Tibial artery (tissue), 4 donors: Measurements from ENCODE around the gene TLL2.

Source experiments
- DNase-seq, 2 donors: peaks; one replicate each; pipeline ENCODE4 v3.0.0-alpha.2; 2019
- H3K27ac ChIP-seq, 2 donors: fragments of 200-600 bp; sonication (generic) in 1 of 2; 1 replicate in 1 of 2; 2 replicates in 1 of 2; pipeline ENCODE4 v1.5.1; 2018 to 2019; ENCODE audit warnings: mild to moderate bottlenecking in 1 of 2
- H3K27me3 ChIP-seq, 2 donors: fragments of 200-600 bp; sonication (generic) in 1 of 2; one replicate each; pipeline versions ENCODE4 v1.5.1 to v1.6.0; 2016 to 2019
- H3K36me3 ChIP-seq, 3 donors: fragments of 200-600 bp; sonication (generic) in 2 of 3; one replicate each; pipeline ENCODE4 v1.5.1; 2016 to 2019; ENCODE audit warnings: mild to moderate bottlenecking in 2 of 3
- H3K4me1 ChIP-seq, 4 donors: fragments of 200-600 bp; sonication (generic) in 2 of 4; 1 replicate in 3 of 4; 2 replicates in 1 of 4; pipeline ENCODE4 v1.5.1; 2016 to 2019
- H3K4me3 ChIP-seq, 2 donors: fragments of 200-600 bp; sonication (generic) in 1 of 2; 1 replicate in 1 of 2; 2 replicates in 1 of 2; pipeline ENCODE4 v1.5.1; 2018 to 2019; ENCODE audit warnings: mild to moderate bottlenecking in 2 of 2
- H3K9me3 ChIP-seq, 3 donors: fragments of 200-600 bp; sonication (generic) in 1 of 3; one replicate each; pipeline ENCODE4 v1.5.1; 2016 to 2019
- intact Hi-C: fragments of 100-400 bp; cut with DNase I; formaldehyde crosslinking; loops from one replicate; pipeline ENCODE4 v1.15.0; 2023; ENCODE audit warnings: low total_unique reads
- TF ChIP-seq, protein P1 (sequence below), 2 experiments: fragments of 200-600 bp in 1 of 2; fragments of 450-650 bp in 1 of 2; IDR thresholded peaks; one replicate each; pipeline ENCODE4 v1.5.1; 2017 to 2019; ENCODE audit warnings: antibody characterized with exemption in 2 of 2, mild to moderate bottlenecking in 1 of 2, moderate library complexity in 1 of 2

Gene TLL2

DNA sequence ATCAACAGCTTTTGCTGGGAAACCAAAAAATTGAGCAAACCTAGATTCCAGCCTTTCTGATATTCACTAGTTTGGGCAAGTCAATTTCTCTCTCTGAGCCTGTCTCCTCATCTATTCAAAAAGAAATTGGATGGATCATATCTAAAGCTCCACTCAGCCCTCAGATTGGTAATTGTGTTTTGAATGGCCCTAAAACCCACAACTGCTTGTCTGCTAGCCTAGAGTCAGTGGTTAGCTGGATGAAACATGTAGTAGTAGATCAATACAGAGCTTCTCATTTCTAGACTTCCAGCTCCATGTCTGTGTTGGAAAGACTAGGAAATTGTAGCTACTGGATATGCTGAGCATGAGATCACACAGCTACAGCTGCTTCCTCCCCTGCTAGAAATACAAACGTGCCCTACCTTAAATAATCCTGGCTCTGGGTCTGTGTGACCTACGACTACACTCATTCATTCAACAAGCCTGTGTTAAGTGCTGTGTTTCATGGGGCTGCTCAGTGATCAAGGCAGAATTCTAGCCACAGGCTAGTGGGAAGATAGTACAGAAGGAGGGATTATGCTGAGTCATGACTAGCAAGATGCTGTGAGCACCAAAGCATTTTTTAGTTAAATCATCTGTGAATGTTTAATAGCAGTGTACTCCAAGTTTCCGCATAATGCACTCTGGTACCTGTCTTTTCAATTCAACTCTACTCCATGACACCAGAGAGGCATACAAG is 193.8 kb downstream of the TLL2 start:
- no peak overlapping the region for H3K27ac ChIP-seq
- H3K4me3 ChIP-seq, result no peak overlapping the region
- no peaks in the 10 kb centered on the region for H3K9me3 ChIP-seq
- peaks cover 0 to 28% of the 10 kb centered on the region in 2 donors for H3K27me3 ChIP-seq
- no peaks in the 10 kb centered on the region for H3K36me3 ChIP-seq
- DNase-seq, result no peak
- intact Hi-C loops, result no loop called here
- no peaks in the 10 kb centered on the region for H3K4me1 ChIP-seq
- TF ChIP-seq, protein P1, sequence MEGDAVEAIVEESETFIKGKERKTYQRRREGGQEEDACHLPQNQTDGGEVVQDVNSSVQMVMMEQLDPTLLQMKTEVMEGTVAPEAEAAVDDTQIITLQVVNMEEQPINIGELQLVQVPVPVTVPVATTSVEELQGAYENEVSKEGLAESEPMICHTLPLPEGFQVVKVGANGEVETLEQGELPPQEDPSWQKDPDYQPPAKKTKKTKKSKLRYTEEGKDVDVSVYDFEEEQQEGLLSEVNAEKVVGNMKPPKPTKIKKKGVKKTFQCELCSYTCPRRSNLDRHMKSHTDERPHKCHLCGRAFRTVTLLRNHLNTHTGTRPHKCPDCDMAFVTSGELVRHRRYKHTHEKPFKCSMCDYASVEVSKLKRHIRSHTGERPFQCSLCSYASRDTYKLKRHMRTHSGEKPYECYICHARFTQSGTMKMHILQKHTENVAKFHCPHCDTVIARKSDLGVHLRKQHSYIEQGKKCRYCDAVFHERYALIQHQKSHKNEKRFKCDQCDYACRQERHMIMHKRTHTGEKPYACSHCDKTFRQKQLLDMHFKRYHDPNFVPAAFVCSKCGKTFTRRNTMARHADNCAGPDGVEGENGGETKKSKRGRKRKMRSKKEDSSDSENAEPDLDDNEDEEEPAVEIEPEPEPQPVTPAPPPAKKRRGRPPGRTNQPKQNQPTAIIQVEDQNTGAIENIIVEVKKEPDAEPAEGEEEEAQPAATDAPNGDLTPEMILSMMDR (IDR thresholded peaks at IDR 0.05), result no peak

DNA sequence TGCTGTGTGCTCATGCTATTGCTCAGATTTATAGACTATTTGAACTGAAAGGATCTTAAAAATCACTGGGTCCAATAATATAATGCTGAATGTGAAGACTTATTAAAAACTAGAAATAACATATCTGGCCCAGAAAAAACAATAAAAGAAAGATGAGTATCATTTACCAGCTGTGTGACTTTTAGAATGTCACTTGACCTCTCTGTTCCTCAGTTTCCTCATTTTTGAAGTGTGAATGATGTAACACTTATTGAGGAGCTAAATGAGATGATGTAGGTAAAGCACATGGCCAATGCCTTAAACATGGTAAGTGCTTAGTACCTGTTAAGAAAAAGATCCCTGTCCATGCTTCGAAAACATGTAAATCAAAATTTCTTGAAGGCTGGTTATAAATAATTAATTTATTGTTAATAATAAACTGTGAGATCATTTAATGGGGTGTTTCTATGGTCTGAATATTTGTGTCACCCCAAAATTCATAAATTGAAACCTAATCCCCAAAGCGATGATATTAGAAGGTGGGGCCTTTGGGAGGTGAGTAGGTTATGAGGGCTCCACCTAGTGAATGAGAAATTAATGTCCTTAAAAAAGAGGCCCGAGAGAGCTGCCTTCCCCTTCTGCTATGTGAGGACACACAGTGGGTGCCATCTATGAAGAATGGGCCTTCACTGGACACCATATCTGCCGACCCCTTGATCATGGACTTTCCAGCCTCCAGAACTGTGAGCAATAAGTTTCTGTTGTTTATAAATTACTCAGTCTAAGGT is 196.5 kb downstream of the TLL2 start:
- Histone ChIP-seq H3K27ac (no peak overlapping the region), H3K36me3 (no peaks in the 10 kb centered on the region), H3K4me3 (no peak overlapping the region), H3K9me3 (no peaks in the 10 kb centered on the region), H3K4me1 (no peaks in the 10 kb centered on the region), H3K27me3 (peaks cover 0 to 19% of the 10 kb centered on the region in 2 donors)
- DNase-seq, result no peak
- TF ChIP-seq, protein P1 (IDR thresholded peaks at IDR 0.05), result no peak
- intact Hi-C loops, result no loop called here
